NCI-H1105 treated with DMSO at 0.1 percent for 48 hours (cell line): ENCODE data around the gene HOXC10.

Experiments
- DNase-seq: peaks from one replicate; lab custom pipeline; 2025; lab: John Stamatoyannopoulos, UW

The HOXC10 gene

GRCh38 chr12:54016478-54016964, 31.6 kb downstream of the HOXC10 start:
- DNase-seq = peak; percentile 84

- peak; percentile 76 for DNase-seq
Measured at GRCh38 chr12:54017027-54017788, 32.3 kb downstream of the HOXC10 start.

DNA sequence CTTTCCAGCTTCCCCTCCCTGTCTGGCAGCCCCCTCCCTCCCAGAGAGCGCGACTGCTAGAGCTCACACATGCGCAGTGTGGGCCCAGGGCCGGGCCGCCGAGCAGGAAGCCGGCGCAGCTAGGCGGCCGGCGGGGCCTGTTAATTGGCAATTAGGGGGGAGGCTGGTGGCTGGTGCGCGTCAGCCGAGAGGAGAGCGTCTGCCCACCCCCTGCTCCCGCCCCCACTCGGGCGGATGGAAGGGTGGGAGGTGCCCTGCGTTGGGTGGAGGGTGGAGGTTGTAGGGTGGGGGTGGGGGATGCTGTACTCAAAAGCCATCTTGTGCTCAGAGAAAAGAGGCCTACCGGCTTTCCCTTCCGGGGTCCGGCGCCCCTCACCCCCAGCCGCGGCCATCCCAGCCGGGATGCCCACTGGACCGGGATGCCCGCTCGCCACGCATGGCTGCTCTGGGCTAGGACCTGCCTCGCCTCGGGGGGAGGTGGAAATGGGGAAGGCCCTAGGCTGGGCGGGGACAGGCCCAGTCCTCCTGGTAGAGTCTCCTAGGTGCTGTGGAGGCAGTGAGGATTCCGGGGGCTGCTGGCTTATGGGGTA, 33.0 kb downstream of the HOXC10 start:
- DNase-seq = peak; percentile 90

DNA sequence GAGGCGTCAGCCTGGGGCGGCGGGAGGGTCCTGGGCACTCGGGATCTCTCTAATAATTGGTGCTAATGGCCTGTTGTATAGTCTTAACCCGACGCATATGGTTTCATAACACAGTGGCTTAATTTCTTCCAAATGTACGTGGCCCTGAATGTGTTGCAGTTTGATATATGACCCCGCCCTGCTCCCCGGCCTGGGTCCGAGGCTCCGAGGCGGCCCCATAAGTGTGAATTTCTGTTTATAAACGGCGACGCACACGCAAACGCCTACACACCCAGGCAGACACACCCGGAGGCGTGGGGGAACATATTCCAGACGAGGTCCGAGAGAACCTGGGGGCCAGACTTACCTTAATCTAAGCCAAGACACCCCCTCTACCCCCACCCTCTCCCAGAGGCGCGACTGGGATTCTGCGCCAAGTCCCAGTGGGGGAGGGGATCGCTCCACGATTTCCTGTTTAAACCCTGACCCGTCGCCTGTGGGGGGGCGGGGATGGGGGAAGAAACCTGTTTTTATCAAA, 33.6 kb downstream of the HOXC10 start:
- peak; percentile 28 for DNase-seq

DNA sequence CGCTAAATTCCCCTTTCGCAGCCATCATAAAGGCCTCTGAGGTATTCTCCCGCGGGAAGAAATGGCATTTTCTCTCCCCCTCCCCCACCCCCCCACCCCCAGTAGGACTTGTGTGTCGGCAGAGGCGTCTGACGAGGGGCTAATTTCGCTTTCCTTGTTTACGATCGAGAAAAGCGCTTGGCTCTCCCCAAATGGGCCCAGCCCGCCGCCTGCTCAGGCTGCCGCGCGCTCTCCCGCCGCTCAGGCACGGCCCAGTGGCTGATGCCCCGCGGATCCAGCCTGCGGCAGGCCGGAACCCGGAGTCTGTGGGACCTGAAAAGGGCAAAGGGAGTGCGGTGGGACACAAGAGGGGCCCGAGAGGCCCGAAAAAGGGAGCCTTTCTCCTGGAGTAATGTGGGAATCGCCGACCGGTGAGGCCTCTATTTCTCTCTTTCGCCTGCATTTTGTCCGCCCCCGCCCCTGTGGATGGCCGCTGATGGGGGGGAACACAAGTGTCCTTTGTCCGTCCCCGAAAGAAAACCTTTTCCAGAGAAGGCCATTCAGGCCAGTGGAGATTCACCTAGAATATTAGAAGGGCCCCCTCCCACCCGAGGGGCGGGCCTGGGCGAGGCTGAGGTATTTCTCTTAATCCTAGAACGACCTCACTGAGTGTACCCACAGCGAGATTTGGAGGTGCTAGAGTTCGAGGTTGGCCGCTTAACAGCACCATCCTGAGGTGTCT, 34.3 kb downstream of the HOXC10 start:
- DNase-seq = peak; percentile 27

DNA sequence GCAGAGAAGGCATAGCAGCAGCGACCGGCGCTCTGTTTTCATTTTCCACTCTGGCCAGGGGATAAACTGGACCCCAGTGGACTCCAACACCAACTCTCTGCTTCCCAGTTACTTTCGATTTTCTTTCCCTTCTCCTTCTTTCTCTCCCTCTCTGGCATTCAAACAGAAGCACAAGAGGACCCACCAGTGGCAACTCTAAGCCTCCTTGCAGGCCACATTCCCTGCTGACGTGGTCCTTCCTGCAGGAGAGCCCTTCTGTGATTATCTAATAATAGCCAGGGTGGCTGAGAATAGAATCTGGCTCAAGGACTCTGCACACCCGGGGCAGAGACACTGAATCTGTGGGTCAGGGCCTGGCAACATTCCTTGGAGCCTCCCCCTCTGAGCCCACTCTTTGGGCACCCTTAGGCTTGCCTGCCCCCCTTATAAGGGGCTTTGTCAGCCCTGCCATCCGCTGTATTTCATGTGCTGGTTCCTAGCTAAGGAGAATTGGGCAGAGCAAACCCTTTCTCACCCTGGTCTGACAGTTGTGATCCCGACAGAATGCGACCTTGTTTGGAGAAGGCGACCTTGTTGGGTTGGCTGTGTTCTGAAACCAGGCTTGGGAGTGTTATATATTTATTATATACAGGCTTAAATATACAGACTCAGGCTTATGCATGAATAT, 35.1 kb downstream of the HOXC10 start:
- no peak for DNase-seq

GRCh38 chr12:54020591-54021405, 35.9 kb downstream of the HOXC10 start:
- DNase-seq = no peak

DNA sequence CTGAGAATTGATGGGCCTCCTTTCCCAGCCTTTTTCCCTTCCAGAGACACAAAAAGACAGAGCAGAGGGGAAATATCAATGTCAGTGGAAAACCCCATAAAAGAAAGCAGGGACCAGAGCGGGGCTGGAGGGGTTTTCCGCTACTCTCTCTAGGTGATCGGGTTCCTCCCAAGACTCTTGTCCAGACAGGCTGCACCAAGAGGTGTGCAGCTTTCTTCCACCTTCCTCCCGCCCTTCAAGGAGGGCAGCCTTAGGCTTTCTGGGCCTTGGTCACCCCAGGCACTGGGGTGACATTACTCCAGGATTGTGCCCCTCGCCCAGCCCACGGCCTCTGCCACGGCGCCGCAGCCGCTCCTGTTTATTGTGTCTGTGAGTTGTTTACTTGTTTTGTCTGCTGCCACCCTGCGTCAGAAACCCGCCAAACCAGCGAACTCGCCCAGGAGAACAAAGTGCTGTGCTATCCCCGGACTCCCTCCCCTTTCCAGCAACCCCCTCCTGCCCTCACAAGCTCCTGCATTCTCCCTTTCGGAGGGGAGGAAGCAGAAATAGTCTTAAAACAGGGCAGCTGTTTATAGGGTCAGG, 36.6 kb downstream of the HOXC10 start:
- no peak for DNase-seq

GRCh38 chr12:54022960-54023884, 38.3 kb downstream of the HOXC10 start:
- DNase-seq = no peak

DNA sequence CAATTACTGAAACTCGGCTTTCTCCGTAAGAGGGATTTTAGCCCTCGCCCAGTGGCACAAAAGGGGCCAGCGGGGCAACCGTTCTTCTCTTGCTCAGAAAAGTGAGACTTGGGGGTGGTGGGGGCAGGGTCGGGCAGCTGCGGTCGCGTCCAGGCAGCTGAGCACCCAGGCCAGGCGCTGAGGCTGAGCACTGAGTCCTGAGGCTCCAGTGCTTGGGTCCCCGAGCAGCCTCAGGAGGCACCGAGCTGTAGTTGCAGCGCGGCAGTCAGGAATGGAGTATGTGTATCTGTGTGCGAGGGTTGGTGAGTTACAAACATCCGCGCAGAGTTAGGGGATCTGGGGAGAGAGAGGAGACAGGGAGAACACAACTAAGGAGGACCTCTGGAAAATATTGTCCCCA, 39.2 kb downstream of the HOXC10 start:
- no peak for DNase-seq

GRCh38 chr12:54024581-54025305, 39.8 kb downstream of the HOXC10 start:
- no peak for DNase-seq

DNA sequence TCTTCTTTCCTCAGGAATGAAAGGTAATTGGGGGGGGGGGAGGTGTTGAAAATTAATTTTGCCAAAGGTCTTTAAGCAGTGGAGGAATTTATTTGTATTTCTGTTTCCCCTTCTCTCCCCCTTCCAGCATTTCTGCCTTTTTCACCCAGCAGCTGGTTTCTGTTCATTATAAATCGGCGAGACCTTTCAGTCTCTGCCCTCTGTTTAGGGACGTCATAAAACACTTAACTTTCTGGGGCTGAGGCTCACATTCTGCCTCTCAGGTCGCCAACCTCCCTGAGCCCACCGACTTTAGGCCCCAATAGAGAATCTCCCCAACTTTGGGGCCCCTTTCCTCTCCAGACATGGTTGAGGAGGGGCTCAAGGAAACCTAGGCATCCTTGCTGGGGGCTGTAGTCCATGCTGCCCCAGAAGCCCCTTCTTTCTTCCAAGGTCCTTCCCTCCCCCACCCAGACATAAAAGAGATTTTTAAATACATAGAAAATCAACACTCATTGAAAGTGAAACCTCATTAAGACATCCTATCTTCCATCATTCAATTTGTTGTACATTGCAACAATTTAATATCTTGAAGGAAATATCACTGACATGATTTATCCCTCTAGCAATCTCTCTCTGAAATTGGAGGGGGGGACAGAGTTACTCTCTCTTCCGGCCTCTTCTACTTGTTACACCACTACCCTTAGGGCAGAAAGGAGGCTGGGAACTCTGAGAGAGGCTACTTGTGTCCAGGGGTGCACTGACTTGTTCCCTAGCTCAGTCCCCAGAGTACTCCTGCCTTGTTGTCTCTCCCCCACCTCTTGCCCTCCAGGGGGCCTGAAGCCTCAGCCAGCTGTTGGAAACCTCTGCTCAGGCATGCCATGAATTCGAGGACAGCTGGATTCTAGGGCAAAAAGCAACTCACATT, 40.8 kb downstream of the HOXC10 start:
- DNase-seq = no peak

GRCh38 chr12:54026640-54027441, 41.9 kb downstream of the HOXC10 start:
- DNase-seq = no peak

GRCh38 chr12:54027442-54027786, 42.5 kb downstream of the HOXC10 start:
- no peak for DNase-seq

DNA sequence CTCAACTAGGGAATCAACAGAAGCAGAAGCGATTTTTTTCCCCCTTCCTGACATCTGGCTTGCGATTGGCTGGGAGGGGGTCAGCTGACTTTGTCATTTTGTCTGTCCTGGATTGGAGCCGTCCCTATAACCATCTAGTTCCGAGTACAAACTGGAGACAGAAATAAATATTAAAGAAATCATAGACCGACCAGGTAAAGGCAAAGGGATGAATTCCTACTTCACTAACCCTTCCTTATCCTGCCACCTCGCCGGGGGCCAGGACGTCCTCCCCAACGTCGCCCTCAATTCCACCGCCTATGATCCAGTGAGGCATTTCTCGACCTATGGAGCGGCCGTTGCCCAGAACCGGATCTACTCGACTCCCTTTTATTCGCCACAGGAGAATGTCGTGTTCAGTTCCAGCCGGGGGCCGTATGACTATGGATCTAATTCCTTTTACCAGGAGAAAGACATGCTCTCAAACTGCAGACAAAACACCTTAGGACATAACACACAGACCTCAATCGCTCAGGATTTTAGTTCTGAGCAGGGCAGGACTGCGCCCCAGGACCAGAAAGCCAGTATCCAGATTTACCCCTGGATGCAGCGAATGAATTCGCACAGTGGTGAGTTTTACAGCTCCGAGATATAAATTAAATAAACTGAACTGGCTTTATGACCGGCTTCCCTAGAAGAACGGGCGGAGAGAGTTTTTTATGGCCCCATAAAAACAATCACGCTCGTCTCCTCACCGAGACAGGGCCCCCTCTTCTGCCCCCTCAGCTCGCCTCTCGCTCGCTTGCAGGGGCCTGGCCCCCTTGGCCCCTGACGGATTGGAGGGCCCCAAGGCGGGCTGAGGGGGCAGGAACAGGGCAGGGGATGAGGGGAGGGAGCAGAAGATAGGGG, 43.6 kb downstream of the HOXC10 start, which contains the start of gene HOXC6:
Gene HOXC6 (plus strand): TSS at position 127 of the 888 bp plus-strand sequence. CDS start 82 bp downstream, at position 209.
- DNase-seq = no peak
